Ecto neural progenitor cell (in vitro differentiated cells): ENCODE measurements around the gene ZNF24.

ENCODE experiments used
- DNase-seq: peaks from one replicate; pipeline ENCODE4 v3.0.0-alpha.2; 2018; ENCODE audit warnings: low spot score

ZNF24 gene

DNA sequence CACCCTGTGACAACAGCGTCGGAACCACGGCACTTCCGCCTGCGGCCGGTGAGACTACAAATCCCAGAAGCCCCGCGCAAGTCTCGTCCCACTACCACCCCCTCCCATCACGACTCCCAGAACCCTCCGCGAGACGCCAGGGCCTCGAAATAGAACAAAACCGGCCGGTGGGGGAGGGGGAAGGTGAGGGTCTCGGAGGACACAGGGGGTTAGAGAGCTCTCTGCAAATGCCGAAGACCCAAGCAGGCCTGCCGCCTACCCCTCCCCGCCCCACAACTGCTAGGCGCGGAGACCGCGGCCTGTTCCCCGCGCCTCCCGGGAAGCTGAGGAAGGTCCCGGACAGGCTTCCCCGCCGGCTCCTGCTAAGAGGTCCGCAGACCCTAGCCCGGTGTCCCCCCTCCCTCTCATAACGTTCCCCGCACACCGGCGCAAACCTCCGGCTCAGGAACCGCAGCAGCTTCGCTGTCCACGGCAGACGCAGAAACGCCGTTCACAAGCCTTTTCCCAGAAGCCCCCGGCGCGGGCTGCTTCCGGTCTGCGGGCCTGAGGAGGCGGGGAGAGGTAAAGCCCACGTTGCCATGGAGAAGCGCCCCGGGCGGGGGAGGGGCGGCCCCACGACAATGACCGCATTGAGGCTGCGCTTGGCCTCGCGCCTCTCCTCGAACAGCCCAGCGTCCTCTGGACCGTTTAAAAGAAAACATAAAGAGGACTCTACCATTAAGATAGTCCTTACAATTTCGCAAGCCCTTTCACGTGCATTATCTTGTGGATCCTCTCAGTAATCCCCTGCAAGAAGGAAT lies at the start of gene ZNF24:
TSS of gene ZNF24 (minus strand) at position 485 of the 800 bp plus-strand sequence. CDS start 3,770 bp downstream, outside the sequence.
- DNase-seq = peak; percentile 93

DNA sequence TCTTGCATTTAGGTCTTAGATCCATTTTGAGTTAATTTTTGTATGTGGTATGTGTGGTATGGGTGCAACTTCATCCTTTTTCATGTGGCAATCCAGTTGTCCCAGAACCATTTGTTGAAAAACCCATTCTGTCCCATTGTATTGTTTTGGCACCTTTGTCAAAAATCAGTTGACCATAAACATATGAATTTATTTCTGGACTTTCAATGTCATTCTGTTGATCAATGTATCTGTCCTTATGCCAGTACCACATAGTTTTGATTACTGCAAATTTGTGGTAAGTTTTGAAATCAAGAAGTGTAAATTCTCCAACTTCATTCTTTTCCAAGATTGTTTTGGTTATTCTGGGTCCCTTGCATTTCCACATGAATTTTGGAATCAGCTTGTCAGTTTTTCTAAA lies 49.5 kb upstream of the ZNF24 start:
- no peak for DNase-seq

- no peak for DNase-seq
Measured at GRCh38 chr18:35392375-35392774, 48.2 kb upstream of the ZNF24 start.

GRCh38 chr18:35390951-35391700 lies 46.9 kb upstream of the ZNF24 start:
- DNase-seq = no peak

DNA sequence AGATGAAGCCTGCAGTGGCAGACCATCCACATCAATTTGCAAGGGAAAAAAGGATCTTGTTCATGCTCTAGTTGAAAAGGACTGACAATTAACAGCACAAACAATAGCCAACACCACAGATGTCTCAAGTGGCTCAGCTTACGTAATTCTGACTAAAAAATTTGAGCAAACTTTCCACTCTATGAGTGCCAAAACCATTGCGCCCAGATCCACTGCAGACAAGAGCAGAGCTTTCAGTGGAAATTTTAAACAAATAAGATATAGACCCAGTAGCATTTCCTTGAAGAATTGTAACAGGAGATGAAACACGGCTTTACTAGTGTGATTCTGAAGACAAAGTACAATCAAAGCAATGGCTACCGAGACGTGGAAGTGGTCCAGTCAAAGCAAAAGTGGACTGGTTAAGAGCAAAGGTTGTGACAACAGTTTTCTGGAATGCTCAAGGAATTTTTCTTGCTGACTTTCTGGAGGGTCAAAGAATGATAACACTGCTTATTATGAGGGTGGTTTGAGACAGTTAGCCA lies 44.9 kb upstream of the ZNF24 start:
- no peak for DNase-seq

DNA sequence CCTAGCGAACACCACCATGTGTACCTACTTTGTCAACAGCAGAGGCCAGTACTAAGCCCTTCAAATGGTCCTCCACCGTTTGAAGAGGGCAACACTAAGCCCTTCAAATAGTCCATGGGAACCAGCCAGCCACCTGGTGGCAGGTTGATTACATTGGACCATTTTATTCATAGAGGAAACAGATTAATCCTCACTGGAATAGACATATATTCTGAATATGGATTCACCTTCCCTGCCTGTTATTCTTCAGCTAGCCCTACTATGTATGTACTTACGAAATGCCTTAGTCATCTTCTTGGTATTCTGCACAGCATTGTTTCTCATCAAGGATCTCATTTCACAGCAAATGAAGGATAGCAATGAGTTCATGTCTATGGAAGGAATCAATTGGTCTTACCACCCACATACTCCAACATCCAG lies 42.9 kb upstream of the ZNF24 start:
- DNase-seq = no peak

GRCh38 chr18:35386600-35387100 lies 42.4 kb upstream of the ZNF24 start:
- DNase-seq = peak; percentile 68

DNA sequence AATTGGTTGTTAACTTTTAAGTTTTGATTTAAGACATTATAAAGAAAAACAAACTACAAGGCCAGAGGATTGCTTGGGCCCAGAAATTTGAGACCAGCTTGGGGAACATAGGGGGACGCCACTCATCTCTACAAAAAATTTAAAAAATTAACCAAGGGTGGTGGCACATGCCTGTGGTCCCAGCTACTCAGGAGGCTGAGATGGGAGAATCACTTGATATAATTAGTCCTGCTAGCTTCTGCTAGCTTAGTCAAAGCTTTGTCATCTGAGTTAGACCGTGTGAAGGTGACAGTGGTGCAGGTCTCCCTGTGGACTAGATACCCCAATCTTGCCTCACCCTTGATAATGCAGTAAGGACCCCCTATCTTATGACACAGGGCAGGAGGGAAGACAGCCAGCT lies 38.9 kb upstream of the ZNF24 start:
- DNase-seq = no peak

DNA sequence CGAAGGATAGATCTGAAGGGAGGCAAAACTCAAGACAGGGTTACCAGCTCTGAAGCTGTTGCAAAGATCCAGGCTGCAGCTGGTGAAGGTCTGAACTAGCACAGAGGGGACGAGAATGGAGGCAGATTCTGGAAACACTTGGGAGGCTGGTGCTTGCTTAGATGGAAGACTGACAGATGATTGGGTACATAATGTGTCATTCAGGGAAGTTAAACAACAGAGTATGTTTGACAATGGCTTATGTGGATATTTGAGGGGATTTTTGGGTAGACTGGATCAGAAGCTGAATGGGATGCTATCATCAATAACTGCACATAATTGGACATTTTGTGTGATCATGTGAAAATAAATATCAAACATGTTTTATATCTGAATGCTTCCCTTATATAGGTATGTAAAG lies 35.2 kb upstream of the ZNF24 start:
- no peak for DNase-seq

DNA sequence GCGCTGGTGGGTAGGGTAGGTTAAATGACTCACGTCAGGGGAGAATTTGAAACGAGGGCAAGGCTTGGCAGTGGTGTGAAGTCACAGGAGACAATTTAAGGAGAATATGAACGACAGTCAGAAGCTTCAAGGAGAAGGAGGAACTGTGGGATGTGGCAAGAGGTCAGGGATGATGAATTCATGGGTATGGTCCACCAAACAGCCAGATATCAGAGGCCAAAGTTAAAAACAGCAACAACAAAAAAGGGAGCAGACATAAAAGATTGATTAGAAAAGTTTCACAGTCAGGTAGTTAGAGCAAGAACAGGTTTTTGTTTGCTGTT lies 34.3 kb upstream of the ZNF24 start:
- no peak for DNase-seq

DNA sequence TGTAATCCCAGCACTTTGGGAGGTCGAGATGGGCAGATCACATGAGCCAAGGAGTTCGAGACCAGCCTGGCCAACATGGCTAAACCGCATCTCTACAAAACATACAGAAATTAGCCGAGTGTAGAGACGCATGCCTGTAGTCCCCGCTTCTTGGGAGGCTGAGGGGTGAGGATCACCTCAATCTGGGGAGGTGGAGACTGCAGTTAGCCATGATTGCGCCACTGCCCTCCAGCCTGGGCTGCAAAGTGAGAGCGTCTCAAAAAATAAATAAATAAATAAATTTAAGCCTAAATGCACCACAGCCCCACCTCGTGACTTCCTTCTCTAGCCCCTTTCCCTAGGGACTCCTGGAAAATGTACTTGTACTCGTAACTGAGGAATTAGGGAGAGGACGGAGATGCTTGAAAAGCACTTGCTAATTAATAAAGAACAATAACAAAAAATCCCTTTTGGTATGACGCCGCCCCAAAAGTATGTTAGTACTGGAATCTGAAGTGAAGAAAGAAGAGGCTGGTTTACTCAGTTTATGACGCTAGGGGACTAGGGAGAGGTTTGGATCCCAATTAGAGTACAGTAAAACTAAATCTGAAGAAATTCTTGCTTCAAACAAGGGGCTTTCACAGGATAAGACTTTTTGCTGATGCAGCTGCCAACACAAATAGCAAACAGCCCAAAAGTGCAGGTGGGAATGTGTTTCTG lies 33.8 kb upstream of the ZNF24 start:
- no peak for DNase-seq

GRCh38 chr18:35376742-35377695 lies 32.8 kb upstream of the ZNF24 start, which contains the start of gene ZNF396:
TSS of gene ZNF396 (minus strand) at chr18:35377337. CDS start at chr18:35374292, 3,045 bp downstream.
- DNase-seq = peak; percentile 86

- peak; percentile 54 for DNase-seq
Measured at GRCh38 chr18:35376393-35376741, 32.1 kb upstream of the ZNF24 start.

GRCh38 chr18:35374708-35375107 lies 30.5 kb upstream of the ZNF24 start:
- DNase-seq = no peak

DNA sequence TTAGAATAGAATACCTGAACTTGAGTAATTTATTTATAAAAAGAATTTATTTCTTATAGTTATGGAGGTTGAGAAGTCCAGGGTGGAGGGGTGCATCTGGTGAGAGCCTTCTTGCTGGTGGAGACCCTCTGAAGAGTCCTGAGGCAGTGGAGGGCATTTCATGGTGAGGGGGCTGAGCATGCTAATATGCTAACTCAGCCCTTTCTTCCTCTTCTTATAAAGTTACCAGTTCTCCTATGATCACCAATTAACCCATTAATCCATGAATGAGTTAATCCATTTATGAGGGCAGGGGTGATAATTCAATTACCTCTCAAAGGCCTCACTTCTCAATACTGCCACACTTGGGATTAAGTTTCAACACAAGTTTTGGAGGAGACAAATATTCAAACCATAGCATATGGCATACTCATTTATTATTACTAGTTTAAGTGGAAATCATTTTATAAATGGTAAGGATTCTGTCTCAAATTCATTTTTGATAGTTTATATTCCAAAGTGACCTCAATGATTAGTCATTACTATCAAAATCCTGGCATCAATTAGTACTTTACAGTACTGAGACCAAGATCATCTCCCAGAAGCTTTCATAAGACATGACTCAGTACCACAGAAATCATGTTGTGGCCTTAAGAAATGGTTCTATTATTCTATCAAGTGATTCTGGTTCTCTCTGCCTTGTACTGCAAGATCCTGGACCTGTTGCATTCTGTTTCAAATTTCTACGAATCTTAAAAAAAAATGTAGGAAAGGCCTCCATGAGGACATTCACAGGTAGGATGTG lies 27.4 kb upstream of the ZNF24 start:
- DNase-seq = no peak

DNA sequence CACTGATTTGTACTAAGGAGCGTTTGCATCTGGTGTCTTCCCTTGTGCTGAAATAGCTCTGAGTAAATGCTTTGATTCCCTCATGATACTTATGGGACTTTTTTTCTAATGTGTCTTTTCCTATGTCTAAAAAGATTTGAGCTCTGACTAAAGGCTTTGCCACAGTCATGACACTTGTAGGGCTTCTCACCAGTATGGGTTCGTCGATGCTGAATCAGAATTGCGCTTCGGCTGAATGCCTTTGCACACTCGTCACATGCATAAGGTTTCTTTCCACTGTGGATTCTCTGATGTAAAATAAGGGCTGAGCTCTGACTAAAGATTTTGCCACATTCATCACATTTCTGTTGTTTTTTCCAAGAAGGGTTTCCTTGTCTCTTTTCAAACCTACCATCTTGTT lies 24.9 kb upstream of the ZNF24 start:
- no peak for DNase-seq

DNA sequence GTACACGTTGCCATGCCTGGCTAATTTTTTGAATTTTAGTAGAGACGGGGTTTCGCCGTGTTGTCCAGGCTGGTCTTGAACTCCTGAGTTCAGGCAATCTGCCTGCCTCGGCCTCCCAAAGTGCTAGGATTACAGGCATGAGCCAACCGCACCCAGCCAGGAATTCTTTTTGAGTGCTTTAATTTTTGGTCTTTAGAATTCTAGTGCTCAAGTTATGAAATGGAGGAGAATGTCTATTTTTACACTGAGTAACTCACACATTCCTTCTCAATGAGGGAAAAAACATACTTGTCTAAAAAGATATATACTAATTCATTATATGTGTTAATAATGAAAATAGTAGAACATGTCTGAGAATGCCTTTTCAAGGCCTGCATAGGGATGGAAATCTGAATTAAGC lies 24.4 kb upstream of the ZNF24 start:
- no peak for DNase-seq

DNA sequence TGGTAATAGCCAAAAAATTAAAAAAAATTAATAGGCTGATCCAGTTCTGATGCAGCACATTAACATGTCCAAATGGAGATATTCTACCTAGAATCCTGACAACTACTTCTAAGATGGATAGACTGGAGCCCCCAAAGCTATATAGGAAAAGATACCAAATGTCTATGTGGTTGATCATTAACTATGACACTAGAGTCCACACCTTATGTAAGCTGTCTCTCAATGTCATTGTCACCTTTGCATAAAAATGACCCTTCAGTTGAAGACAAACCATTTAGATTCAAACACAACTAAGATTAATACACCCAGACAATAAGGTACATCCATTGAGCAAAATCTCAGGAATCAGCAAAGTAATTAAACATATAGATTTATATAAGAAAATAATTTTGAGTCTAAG lies 18.3 kb upstream of the ZNF24 start:
- DNase-seq = no peak

DNA sequence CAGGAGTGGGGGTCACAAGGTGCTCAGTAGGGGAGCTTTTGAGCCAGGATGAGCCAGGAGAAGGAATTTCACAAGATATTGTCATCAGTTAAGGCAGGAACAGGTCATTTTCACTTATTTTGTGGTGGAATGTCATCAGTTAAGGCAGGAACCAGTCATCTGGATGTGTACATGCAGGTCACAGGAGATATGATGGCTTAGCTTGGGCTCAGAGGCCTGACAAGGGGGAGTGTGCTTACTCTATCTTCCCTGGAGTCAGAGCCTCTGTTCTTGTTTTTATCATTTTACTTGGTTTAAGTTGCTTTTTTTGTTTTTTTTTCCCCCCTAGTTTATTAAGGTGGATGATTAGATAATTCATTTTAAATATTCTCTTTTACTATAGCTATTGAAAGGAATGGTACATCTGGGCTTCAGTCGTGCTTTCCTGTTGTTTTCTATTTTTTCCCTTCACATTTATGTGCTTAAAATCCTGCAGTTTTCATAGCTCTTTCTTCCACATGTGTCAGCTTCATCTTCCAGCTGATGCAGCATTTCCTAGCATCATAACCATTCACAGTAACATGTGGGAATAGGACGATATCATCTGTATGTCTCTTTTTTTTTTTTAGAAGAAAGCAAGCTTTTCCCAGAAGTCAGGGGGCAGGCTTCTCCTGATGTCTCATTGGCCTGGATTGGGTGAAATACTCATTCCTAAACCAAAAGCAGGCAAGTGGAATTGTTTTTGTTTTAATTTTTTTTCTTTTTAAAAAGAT lies 17.5 kb upstream of the ZNF24 start:
- no peak for DNase-seq

DNA sequence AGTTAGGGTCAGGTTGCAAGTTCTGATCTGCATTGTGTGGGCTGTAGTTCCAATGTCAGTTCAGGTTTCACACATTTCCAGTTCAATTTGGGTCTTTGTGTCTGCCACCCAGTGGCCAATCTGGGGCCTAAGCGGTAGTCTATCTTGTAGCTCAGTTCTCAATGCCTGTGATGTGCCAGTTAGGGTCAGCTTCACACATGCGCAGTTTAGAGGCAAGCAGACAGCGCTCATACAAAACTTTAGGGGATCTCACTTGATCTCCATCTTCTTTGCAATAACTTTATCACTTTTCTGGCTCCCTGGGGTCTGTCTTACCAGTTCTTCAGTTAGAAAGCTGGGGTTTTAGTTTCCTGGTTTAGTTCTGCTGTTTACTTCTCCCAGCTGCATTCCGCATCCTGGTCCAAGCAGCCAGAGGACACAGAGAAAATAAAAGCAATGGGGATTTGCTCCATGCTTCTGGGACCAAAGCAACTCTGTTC lies 11.0 kb upstream of the ZNF24 start:
- DNase-seq = peak; percentile 74
